Tibial artery (tissue), 4 donors: Measurements from ENCODE around the gene FCRL5.

Experiments used
- DNase-seq, 2 donors: peaks; one replicate each; pipeline ENCODE4 v3.0.0-alpha.2; 2019
- H3K27ac ChIP-seq, 2 donors: fragments of 200-600 bp; sonication (generic) in 1 of 2; 1 replicate in 1 of 2; 2 replicates in 1 of 2; pipeline ENCODE4 v1.5.1; 2018 to 2019; ENCODE audit warnings: mild to moderate bottlenecking in 1 of 2
- H3K27me3 ChIP-seq, 2 donors: fragments of 200-600 bp; sonication (generic) in 1 of 2; one replicate each; pipeline versions ENCODE4 v1.5.1 to v1.6.0; 2016 to 2019
- H3K36me3 ChIP-seq, 3 donors: fragments of 200-600 bp; sonication (generic) in 2 of 3; one replicate each; pipeline ENCODE4 v1.5.1; 2016 to 2019; ENCODE audit warnings: mild to moderate bottlenecking in 2 of 3
- H3K4me1 ChIP-seq, 4 donors: fragments of 200-600 bp; sonication (generic) in 2 of 4; 1 replicate in 3 of 4; 2 replicates in 1 of 4; pipeline ENCODE4 v1.5.1; 2016 to 2019
- H3K4me3 ChIP-seq, 2 donors: fragments of 200-600 bp; sonication (generic) in 1 of 2; 1 replicate in 1 of 2; 2 replicates in 1 of 2; pipeline ENCODE4 v1.5.1; 2018 to 2019; ENCODE audit warnings: mild to moderate bottlenecking in 2 of 2
- H3K9me3 ChIP-seq, 3 donors: fragments of 200-600 bp; sonication (generic) in 1 of 3; one replicate each; pipeline ENCODE4 v1.5.1; 2016 to 2019
- intact Hi-C: fragments of 100-400 bp; cut with DNase I; formaldehyde crosslinking; loops from one replicate; pipeline ENCODE4 v1.15.0; 2023; ENCODE audit warnings: low total_unique reads
- TF ChIP-seq, protein P1 (sequence below), 2 experiments: fragments of 200-600 bp in 1 of 2; fragments of 450-650 bp in 1 of 2; IDR thresholded peaks; one replicate each; pipeline ENCODE4 v1.5.1; 2017 to 2019; ENCODE audit warnings: antibody characterized with exemption in 2 of 2, mild to moderate bottlenecking in 1 of 2, moderate library complexity in 1 of 2

The FCRL5 gene

DNA sequence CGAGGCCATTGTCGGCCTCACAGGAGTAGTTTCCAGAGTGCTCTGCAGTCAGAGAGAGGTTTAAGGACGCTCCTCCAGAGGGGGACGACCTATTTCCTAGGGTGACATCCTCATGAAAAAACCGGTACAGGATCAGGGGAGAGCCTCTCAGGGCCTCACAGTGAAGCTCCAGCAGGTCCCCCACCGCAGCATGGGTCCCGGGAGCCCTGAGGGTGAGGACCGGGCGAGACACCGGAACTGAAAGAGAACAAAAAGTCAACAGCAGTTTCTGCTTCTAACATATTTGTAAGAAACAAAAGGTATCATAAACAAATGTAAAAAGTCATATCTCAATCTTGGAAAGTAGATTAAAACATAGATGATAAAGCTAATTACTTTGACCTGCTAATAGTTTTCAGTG is 31.3 kb downstream of the FCRL5 start:
- H3K9me3 ChIP-seq: no peaks in the 10 kb centered on the region
- H3K4me1 ChIP-seq: no peaks in the 10 kb centered on the region
- H3K4me3 ChIP-seq: no peak overlapping the region
- peaks cover 0 to 21% of the 10 kb centered on the region in 2 donors for H3K27me3 ChIP-seq
- intact Hi-C loops: no loop called here
- no peak overlapping the region for H3K27ac ChIP-seq
- no peak for DNase-seq
- H3K36me3 ChIP-seq: no peaks in the 10 kb centered on the region
- TF ChIP-seq, protein P1, sequence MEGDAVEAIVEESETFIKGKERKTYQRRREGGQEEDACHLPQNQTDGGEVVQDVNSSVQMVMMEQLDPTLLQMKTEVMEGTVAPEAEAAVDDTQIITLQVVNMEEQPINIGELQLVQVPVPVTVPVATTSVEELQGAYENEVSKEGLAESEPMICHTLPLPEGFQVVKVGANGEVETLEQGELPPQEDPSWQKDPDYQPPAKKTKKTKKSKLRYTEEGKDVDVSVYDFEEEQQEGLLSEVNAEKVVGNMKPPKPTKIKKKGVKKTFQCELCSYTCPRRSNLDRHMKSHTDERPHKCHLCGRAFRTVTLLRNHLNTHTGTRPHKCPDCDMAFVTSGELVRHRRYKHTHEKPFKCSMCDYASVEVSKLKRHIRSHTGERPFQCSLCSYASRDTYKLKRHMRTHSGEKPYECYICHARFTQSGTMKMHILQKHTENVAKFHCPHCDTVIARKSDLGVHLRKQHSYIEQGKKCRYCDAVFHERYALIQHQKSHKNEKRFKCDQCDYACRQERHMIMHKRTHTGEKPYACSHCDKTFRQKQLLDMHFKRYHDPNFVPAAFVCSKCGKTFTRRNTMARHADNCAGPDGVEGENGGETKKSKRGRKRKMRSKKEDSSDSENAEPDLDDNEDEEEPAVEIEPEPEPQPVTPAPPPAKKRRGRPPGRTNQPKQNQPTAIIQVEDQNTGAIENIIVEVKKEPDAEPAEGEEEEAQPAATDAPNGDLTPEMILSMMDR (IDR thresholded peaks at IDR 0.05): no peak

DNA sequence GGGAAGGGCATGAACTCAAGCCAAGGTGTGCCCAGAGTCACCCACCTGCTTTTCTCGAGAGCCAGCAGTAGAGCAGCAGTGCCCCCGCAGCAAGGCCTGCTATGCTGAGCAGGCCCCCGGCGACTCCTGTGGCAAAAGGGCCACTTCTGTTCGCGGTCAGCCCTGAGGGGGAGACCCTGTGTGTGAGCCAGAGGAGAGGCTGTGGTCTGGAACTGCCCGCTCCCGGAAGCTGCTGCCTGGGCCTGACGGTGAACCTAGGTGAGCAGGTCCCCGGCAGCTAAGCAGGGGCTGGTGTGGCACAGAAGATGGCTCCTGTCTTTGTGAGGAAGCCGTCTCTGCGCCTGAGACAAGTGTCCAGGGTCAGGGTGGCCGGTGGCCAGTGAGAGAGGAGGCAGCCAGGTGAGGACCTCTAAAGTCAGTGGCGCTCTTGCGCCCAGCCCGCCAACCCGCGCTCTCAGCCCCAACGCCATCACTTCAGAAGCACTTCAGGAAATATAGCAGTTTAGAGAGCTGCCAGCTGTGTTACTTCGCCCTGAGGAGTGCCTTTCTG is 31.9 kb downstream of the FCRL5 start:
- Histone ChIP-seq H3K4me1 (no peaks in the 10 kb centered on the region), H3K27me3 (peaks cover 0 to 21% of the 10 kb centered on the region in 2 donors), H3K36me3 (no peaks in the 10 kb centered on the region), H3K27ac (no peak overlapping the region), H3K9me3 (no peaks in the 10 kb centered on the region), H3K4me3 (no peak overlapping the region)
- TF ChIP-seq, protein P1 (IDR thresholded peaks at IDR 0.05): no peak
- intact Hi-C loops: no loop called here
- no peak for DNase-seq

DNA sequence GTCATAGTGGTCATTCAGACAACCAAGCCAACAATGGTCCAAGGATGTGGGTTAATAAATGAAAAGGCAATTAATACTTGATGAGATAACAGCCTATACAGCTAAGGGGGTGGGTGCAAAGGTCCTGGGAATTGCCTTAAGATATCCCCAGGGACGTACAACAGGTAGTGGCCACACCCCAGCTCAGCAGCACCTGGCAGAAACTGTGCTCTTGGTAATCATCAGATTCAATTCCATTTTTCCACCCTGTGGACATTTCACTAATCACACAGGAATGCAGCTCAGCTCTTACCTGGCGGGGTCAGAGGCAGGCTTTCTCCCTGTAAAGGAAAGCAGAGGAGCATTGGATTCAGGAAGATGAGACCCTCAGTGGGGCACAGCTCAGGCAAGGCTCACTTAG is 32.9 kb downstream of the FCRL5 start:
- Histone ChIP-seq H3K36me3 (no peaks in the 10 kb centered on the region), H3K27me3 (peaks cover 0 to 21% of the 10 kb centered on the region in 2 donors), H3K27ac (no peak overlapping the region), H3K4me1 (no peaks in the 10 kb centered on the region), H3K9me3 (no peaks in the 10 kb centered on the region), H3K4me3 (no peak overlapping the region)
- intact Hi-C loops: no loop called here
- TF ChIP-seq, protein P1 (IDR thresholded peaks at IDR 0.05): no peak
- no peak for DNase-seq

DNA sequence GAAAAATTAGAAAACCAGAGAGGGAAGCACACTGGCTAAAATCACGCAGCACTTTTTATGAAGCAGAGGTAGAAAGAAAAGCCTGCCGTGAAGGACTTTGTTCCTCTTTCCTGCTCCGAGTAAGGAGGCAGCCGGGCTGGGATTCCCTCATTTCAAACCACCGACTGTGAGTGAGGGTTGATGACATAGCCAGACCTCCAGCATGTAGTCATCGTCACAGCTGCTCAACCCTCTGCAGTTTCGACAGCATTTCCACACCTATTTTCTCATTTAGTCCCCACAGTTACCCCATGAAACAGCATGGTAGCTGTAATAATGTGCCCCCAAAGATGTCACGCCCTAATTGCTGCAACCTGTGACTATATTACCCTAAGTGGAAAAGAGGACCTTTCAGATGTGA is 35.3 kb downstream of the FCRL5 start:
- no peak overlapping the region for H3K27ac ChIP-seq
- H3K36me3 ChIP-seq: no peaks in the 10 kb centered on the region
- intact Hi-C loops: no loop called here
- peaks cover 0 to 18% of the 10 kb centered on the region in 2 donors for H3K27me3 ChIP-seq
- no peaks in the 10 kb centered on the region for H3K4me1 ChIP-seq
- no peaks in the 10 kb centered on the region for H3K9me3 ChIP-seq
- no peak overlapping the region for H3K4me3 ChIP-seq
- TF ChIP-seq, protein P1 (IDR thresholded peaks at IDR 0.05): no peak
- no peak for DNase-seq

DNA sequence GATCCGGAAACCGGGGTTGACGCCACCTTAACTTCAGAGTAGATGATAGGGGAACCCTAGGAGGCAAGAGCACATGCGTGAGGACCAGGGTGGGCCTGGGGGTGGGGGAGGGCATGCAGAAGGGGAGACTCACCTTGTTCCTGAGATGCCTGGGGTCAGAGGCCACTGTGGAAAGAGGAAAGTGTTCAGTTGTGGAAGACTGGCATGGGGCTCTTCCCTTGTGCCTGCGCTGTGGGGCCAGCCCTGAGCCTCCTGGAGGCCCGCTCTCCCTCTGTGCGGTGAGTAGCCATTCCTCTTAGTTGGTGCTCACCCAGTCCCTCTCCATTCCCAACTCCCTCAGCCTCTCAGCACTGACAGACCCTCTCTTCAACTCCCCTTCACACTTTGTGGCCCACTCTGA is 36.6 kb downstream of the FCRL5 start:
- no peak for DNase-seq
- Histone ChIP-seq H3K27me3 (peaks cover 0 to 15% of the 10 kb centered on the region in 2 donors), H3K4me3 (no peak overlapping the region), H3K9me3 (no peaks in the 10 kb centered on the region), H3K36me3 (no peaks in the 10 kb centered on the region), H3K4me1 (no peaks in the 10 kb centered on the region), H3K27ac (no peak overlapping the region)
- TF ChIP-seq, protein P1 (IDR thresholded peaks at IDR 0.05): no peak
- intact Hi-C loops: no loop called here

DNA sequence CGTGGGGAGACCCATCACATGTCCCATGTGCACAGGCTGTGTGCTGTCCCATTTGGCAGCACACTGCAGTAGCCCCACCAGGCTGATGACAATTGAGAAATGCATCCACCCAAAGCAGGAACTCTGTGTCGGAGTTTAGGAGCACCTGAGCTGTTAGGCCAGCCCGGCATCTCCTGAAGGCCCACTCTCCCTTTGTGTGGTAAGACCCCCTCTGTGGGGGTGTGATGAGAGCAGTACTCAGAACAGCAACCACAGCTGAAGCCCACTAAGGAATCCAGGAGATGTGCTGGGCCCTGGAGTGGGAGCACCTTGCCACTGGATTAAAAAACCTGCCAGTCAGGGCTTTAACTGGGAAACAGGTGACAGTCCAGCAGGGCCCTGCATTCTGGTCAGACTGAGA is 37.2 kb downstream of the FCRL5 start:
- no peaks in the 10 kb centered on the region for H3K9me3 ChIP-seq
- intact Hi-C loops: no loop called here
- H3K27me3 ChIP-seq: peaks cover 0 to 9% of the 10 kb centered on the region in 2 donors
- H3K36me3 ChIP-seq: no peaks in the 10 kb centered on the region
- H3K4me3 ChIP-seq: no peak overlapping the region
- H3K27ac ChIP-seq: no peak overlapping the region
- TF ChIP-seq, protein P1 (IDR thresholded peaks at IDR 0.05): no peak
- no peak for DNase-seq
- no peaks in the 10 kb centered on the region for H3K4me1 ChIP-seq
